Motor neuron (in vitro differentiated cells): Measurements from ENCODE around the gene BRD4. TPM values are rescaled to one million over a fixed set of nuclear protein-coding genes. Genes with fewer than 3 reads are reported as not detected.

Experiments
- ATAC-seq, 8 experiments: fragments of 200-7000 bp; cut with Tn5 transposase; replicated peaks in 6 of 8; 2 replicates each; pipeline ENCODE4 v1.8.0; 2021; ENCODE audit warnings: mild to moderate bottlenecking in 8 of 8, moderate library complexity in 8 of 8
- H3K27ac ChIP-seq, 2 donors: fragments of 250-450 bp; sonication (Bioruptor Pico); 2 replicates each; pipeline ENCODE4 v1.9.0; 2021; ENCODE audit warnings: antibody characterized with exemption in 2 of 2, mild to moderate bottlenecking in 2 of 2, moderate library complexity in 1 of 2
- H3K4me1 ChIP-seq, 2 donors: fragments of 250-450 bp; sonication (Bioruptor Pico); replicated peaks in 1 of 2; 2 replicates each; pipeline ENCODE4 v1.6.1; 2021; ENCODE audit warnings: antibody characterized with exemption in 2 of 2, mild to moderate bottlenecking in 2 of 2, moderate library complexity in 1 of 2
- H3K4me3 ChIP-seq, 5 donors: fragments of 250-450 bp; sonication (Bioruptor Pico); 2 replicates each; pipeline ENCODE4 v1.9.0; 2021; ENCODE audit warnings: antibody characterized with exemption in 5 of 5, mild to moderate bottlenecking in 5 of 5, moderate library complexity in 4 of 5
- WGBS, 10 experiments: fragments of 450-650 bp; shearing (Covaris generic); methylation state at CpG; one replicate each; pipeline ENCODE4 v1.0.0; 2022; 5-methylcytosine and 5-hydroxymethylcytosine counted together
- in situ Hi-C, 9 experiments: fragments of 400-800 bp; cut with MboI; loops; one replicate each; pipeline ENCODE4 v1.15.0; 2021; ENCODE audit warnings: low sequenced_read_pairs in 9 of 9, low pct_unique_long_range_greater_than_20kb in 2 of 9; ENCODE audit not compliant: unreplicated experiment in 9 of 9
- total RNA-seq, 8 experiments: library from RNA; unstranded; fragments of 300-600 nt; gene quantifications; 2 replicates each; pipeline versions ENCODE4 v1.2.3 to v1.2.4, GENCODE V29; 2022

The BRD4 gene
- total RNA-seq, 8 experiments from 2014 or later, result 10.5 to 70.6 (median 23.0) TPM

- in situ Hi-C loops, result no loop called here
- 33 to 100% (median 83%) methylated on average over 1 to 4 of the region's 6 CpGs; no CpG with 5 or more reads in 2 of the 10 experiments for WGBS, 10 experiments
- Histone ChIP-seq H3K4me3 (no peak overlapping the region), H3K27ac (peak overlapping the region; percentile 90 to 98), H3K4me1 (peaks cover 61 to 62% of the 10 kb centered on the region in 2 donors)
- ATAC-seq, result peak in 3 of 8 experiments; percentile 4 to 22 (median 6)
Observed at GRCh38 chr19:15280048-15280725, 52.2 kb downstream of the BRD4 start.

DNA sequence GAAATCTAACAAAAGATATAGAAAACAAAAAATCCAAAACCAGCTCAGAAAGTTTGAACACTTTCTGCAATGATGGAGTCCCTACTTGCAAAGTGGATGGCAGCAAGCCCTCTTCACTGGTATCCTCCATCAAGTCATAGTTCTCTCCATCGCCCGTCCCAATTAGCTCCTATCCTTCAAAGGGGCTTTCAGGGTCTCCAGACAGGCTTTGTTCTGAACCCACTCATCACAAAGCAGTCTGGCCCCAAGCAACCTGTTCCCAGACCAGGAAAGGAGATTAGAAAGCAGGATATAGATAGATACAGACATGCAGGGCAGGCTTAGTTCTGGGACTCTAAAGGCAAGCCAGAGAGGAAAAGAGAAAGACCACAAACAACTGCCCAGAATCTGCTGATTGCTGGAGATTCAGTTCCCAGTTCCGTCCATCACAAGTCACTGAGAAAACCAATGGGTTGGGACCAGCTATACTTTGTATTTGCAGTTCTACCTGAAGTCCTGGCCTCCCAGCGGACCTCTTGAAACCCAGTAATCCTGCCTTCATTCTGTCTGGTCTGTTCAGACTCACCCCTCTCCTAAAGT is 52.9 kb downstream of the BRD4 start:
- H3K4me1 ChIP-seq, result peaks cover 58 to 61% of the 10 kb centered on the region in 2 donors
- peak overlapping the region; percentile 90 to 98 for H3K27ac ChIP-seq
- no peak for ATAC-seq
- WGBS, 10 experiments, result 60 to 100% (median 96%) methylated on average over 1 to 3 of the region's 4 CpGs; no CpG with 5 or more reads in 3 of the 10 experiments
- in situ Hi-C loops, result no loop called here
- H3K4me3 ChIP-seq, result no peak overlapping the region

- in situ Hi-C loops, result no loop called here
- 40 to 100% (median 94%) methylated on average over 1 to 7 of the region's 11 CpGs; no CpG with 5 or more reads in 1 of the 10 experiments for WGBS, 10 experiments
- peaks cover 31 to 36% of the 10 kb centered on the region in 2 donors for H3K4me1 ChIP-seq
- H3K27ac ChIP-seq, result no peak overlapping the region
- peak in 2 of 8 experiments; percentile 11 to 15 for ATAC-seq
- H3K4me3 ChIP-seq, result no peak overlapping the region
Observed at GRCh38 chr19:15276620-15277215, 55.6 kb downstream of the BRD4 start.

- H3K27ac ChIP-seq, result no peak overlapping the region
- no peak for ATAC-seq
Observed at GRCh38 chr19:15274477-15274876, 57.9 kb downstream of the BRD4 start.

GRCh38 chr19:15269806-15270205 is 62.5 kb downstream of the BRD4 start:
- H3K27ac ChIP-seq, result no peak overlapping the region
- 72 to 100% (median 89%) methylated on average over 1 to 6 of the region's 6 CpGs; no CpG with 5 or more reads in 1 of the 10 experiments for WGBS, 10 experiments
- no peak for ATAC-seq
- H3K4me1 ChIP-seq, result no peaks in the 10 kb centered on the region
- in situ Hi-C loops, result no loop called here
- H3K4me3 ChIP-seq, result no peak overlapping the region

More at GRCh38 chr19:15274477-15274876, 57.9 kb downstream of the BRD4 start:
- WGBS, 10 experiments, result 20 to 100% (median 90%) methylated on average over 1 to 4 of the region's 4 CpGs; no CpG with 5 or more reads in 5 of the 10 experiments
- H3K4me3 ChIP-seq, result no peak overlapping the region
- peaks cover 9 to 14% of the 10 kb centered on the region in 2 donors for H3K4me1 ChIP-seq
- in situ Hi-C loops, result no loop called here

- WGBS, 10 experiments, result 71 to 100% (median 87%) methylated on average over 1 to 5 of the region's 5 CpGs; no CpG with 5 or more reads in 3 of the 10 experiments
- in situ Hi-C loops, result no loop called here
- ATAC-seq, result no peak
- H3K4me3 ChIP-seq, result no peak overlapping the region
- H3K27ac ChIP-seq, result no peak overlapping the region
- no peaks in the 10 kb centered on the region for H3K4me1 ChIP-seq
Observed at GRCh38 chr19:15268928-15269253, 63.4 kb downstream of the BRD4 start.

GRCh38 chr19:15268192-15268927 is 64.0 kb downstream of the BRD4 start:
- WGBS, 10 experiments, result 73 to 93% (median 90%) methylated on average over 2 to 9 of the region's 12 CpGs; no CpG with 5 or more reads in 5 of the 10 experiments
- Histone ChIP-seq H3K4me3 (no peak overlapping the region), H3K27ac (no peak overlapping the region), H3K4me1 (no peaks in the 10 kb centered on the region)
- in situ Hi-C loops, result no loop called here
- ATAC-seq, result no peak

GRCh38 chr19:15266683-15267082 is 65.7 kb downstream of the BRD4 start:
- in situ Hi-C loops, result no loop called here
- Histone ChIP-seq H3K27ac (no peak overlapping the region), H3K4me1 (no peaks in the 10 kb centered on the region), H3K4me3 (no peak overlapping the region)
- ATAC-seq, result no peak
- no CpG with 5 or more reads among the region's 1 CpG for WGBS, 10 experiments

DNA sequence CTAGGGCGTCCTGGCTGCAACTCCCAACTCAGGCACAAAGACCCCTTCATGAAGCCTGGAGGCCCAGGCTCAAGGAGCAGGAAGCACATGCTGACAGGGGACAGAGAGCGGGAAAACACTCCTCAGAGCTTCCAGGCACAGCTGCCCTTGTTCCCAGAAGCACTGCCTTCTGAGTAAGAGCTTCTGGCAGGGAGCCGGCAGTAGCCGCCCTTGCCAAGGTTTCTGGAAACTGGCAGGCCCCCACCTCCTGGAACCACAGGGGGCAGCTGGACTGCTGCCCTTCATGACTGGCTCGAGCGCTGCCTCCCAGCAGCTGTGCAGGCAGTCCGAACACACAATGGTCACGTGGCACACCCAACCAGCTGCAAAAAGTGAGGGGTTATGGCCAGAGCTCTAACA is 66.5 kb downstream of the BRD4 start:
- Histone ChIP-seq H3K27ac (no peak overlapping the region), H3K4me1 (no peaks in the 10 kb centered on the region), H3K4me3 (no peak overlapping the region)
- 17 to 100% (median 69%) methylated on average over 1 to 4 of the region's 8 CpGs; no CpG with 5 or more reads in 6 of the 10 experiments for WGBS, 10 experiments
- in situ Hi-C loops, result no loop called here
- peak in 5 of 8 experiments; percentile 22 to 86 (median 55) for ATAC-seq

DNA sequence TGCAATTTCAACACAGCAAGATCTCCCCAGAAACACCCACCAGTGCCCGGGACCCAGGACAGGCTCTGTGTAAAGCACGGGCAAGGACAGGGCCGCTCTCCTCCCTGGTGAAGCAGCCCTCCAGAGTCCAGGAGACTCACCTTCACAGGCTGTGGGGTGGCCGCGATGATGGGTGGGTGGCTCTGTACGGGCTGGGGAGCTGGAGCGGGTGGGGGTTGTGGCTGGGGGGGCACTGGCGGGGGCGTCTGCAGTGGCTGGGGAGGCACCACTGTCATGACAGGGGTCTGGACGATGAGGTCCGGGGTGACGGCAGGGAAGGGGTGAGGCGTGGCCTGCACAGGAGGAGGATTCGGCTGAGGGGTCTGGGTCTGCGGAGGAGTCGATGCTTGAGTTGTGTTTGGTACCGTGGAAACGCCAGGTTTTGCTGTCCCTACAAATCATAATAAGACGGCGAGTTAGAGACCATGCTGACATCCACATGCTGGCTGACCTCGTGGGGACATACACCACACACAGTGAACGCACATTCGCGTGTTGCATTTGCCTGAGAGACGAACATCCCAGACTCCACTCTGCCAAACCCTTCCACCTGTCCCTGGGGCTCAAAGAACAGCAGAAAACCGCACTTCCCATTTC is 67.0 kb downstream of the BRD4 start:
- in situ Hi-C loops, result no loop called here
- WGBS, 10 experiments, result 25 to 100% (median 92%) methylated on average over 1 to 7 of the region's 26 CpGs; no CpG with 5 or more reads in 4 of the 10 experiments
- no peak overlapping the region for H3K27ac ChIP-seq

GRCh38 chr19:15264933-15265206 is 67.5 kb downstream of the BRD4 start:
- in situ Hi-C loops, result no loop called here
- WGBS, 10 experiments, result 40% methylated on average over 1 of the region's 1 CpG; no CpG with 5 or more reads in 9 of the 10 experiments
- Histone ChIP-seq H3K27ac (no peak overlapping the region), H3K4me3 (no peak overlapping the region), H3K4me1 (no peaks in the 10 kb centered on the region)
- peak in 3 of 8 experiments; percentile 4 to 30 (median 24) for ATAC-seq

More for the DNA sequence above, 67.0 kb downstream of the BRD4 start:
- Histone ChIP-seq H3K4me3 (no peak overlapping the region), H3K4me1 (no peaks in the 10 kb centered on the region)
- ATAC-seq, result peak in 3 of 8 experiments; percentile 6 to 22 (median 10)

- peak; percentile 5 to 85 (median 60) for ATAC-seq
- Histone ChIP-seq H3K4me1 (no peaks in the 10 kb centered on the region), H3K4me3 (no peak overlapping the region), H3K27ac (no peak overlapping the region)
- whole genome bisulfite sequencing, 10 experiments, result 60 to 100% (median 70%) methylated on average over 1 to 8 of the region's 28 CpGs; no CpG with 5 or more reads in 3 of the 10 experiments
- in situ Hi-C loops, result no loop called here
Observed at GRCh38 chr19:15264061-15264932, 68.0 kb downstream of the BRD4 start.
